GM19035 (cell line): ENCODE results near the gene ARHGAP30.
"Not testable (repeated sequence)": the region's sequence is repeated elsewhere in the genome, so short reads cannot be mapped to it uniquely, and the experiment has no call there.

Experiments used
- ATAC-seq: cut with Tn5 transposase; IDR thresholded peaks from one replicate; pipeline ENCODE4 v1.9.1; 2021; ENCODE audit not compliant: unreplicated experiment

ARHGAP30 gene

GRCh38 chr1:161073474-161074121 lies 3.9 kb upstream of the ARHGAP30 start:
- no peak for ATAC-seq

- ATAC-seq: no peak
Observed at GRCh38 chr1:161072751-161073449, 3.2 kb upstream of the ARHGAP30 start.

DNA sequence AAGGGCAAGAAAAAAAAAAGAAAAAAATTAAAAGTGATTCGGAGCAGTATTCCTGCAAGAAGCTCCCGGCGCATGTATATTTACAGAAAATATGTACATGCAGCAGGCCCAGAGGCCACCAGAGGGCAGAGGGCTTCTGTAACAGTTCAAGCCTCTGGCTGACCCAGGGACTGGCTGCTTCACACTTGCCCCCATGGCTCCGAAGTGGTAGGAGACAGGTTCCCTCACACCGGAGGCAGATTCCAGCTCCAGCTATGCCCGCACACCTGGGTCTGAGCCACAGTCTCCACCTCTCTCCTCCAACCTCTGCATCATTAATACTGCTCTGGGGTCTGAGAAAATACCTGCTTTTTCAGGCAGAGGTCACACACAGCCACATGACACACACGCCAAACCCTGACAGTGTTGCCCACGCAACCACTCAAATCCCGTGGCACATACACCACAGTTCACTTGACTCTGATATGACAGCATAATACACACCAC lies 2.2 kb upstream of the ARHGAP30 start:
- ATAC-seq: no peak

- ATAC-seq: no peak
Observed at GRCh38 chr1:161070761-161071160, 1.1 kb upstream of the ARHGAP30 start.

DNA sequence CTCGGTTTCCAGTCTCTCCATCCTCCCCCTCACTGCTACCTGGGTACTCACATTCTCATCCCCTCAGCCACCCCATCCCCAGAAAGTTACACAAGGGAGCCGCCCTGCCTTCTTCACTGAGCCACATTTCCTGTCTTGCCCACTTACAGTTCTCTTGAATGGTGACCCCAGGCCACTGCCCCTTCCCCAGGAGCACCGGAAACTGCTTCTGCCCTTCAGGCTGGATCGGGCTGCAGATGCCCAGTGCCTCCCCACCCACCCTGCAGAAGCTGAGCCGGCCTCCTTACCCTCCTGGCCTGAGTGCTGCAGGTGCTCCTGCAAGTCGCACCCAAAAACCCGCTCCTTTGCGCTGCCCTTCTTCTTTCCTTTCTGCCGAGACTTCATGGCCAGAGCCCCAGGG lies 450 bp downstream of the ARHGAP30 start:
- no peak for ATAC-seq

GRCh38 chr1:161068306-161069234 lies 1.1 kb downstream of the ARHGAP30 start:
- peak; percentile 52 for ATAC-seq

GRCh38 chr1:161066694-161067093 lies 3.0 kb downstream of the ARHGAP30 start:
- ATAC-seq: no peak

- not testable (repeated sequence) for ATAC-seq
Observed at GRCh38 chr1:161065681-161066080, 4.0 kb downstream of the ARHGAP30 start.

DNA sequence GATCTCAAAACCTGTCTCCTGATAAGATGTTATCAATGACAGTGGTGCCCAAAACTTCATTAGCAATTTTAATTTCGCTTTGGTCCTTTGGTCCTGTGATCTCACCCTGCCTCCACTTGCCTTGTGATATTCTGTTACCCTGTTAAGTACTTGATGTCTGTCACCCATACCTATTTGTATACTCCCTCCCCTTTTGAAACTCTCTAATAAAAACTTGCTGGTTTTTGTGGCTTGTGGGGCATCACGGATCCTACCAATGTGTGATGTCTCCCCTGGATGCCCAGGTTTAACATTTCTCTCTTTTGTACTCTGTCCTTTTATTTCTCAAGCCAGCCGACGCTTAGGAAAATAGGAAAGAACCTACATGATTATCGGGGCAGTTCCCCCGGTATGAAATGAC lies 5.8 kb downstream of the ARHGAP30 start:
- not testable (repeated sequence) for ATAC-seq

- no peak for ATAC-seq
Observed at GRCh38 chr1:161061419-161061818, 8.3 kb downstream of the ARHGAP30 start.

GRCh38 chr1:161059293-161059692 lies 10.4 kb downstream of the ARHGAP30 start:
- no peak for ATAC-seq

DNA sequence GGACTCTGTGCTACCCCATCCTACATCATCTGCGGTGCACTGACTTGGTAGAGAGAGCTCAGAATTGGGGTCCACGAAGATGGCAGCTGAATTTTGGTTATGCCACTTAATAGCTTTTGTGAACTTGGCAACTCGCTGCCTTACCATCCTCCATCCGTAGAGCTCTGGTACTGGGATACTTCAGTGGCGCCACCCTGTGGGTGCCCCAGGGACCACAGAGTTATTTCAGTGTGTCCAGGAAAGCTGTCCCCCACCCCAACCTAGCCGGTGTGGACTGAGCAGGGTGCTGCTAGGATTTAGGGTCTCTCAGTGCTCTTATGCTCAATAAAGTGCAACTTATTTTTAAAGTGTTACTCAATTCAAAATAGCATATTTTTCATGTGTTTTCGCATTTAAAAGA lies 14.9 kb downstream of the ARHGAP30 start:
- no peak for ATAC-seq

- ATAC-seq: no peak
Observed at GRCh38 chr1:161054232-161054631, 15.5 kb downstream of the ARHGAP30 start.

DNA sequence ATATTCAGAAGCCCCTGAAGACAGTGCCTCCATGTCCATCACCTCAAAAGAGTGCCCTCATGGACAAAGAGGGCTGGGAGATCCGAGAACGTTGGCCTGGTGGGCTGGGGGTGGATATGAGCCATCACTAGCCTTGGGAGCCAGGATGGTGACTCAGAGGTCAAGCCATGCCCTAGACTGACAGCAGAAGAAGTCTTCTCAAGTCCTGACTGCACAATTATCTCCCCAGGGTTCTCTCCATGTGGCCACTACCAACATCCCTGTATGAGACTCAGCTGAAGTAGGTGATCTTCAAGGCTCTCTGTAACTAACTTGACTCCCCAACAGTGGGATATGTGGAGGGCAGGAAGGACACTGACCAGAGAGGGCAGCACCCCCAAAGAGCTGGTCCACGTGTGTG lies 16.8 kb downstream of the ARHGAP30 start:
- no peak for ATAC-seq

GRCh38 chr1:161051219-161051618 lies 18.5 kb downstream of the ARHGAP30 start:
- ATAC-seq: no peak

GRCh38 chr1:161048949-161049722 lies 20.6 kb downstream of the ARHGAP30 start:
- ATAC-seq: no peak

- no peak for ATAC-seq
Observed at GRCh38 chr1:161047436-161048420, 22.0 kb downstream of the ARHGAP30 start.

GRCh38 chr1:161046605-161047228 lies 23.0 kb downstream of the ARHGAP30 start:
- ATAC-seq: peak; percentile 42
